Activated naive CD4-positive, alpha-beta T cell treated with anti-CD3 and anti-CD28 coated beads, Interleukin-2, amount 10 ng/mL, durations not matched to agents 7 days and 5 days (primary cell): ENCODE data around the gene AXIN1.

ENCODE experiments used
- CTCF ChIA-PET: fragments of 350-600 bp; sonication (Branson Sonifier 250); formaldehyde crosslinking; loops from one replicate; lab custom pipeline; 2021; ENCODE audit warnings: antibody characterized with exemption; lab: Charles Lee
- DNase-seq: peaks from one replicate; pipeline ENCODE4 v3.0.0-alpha.2; 2020
- H3K27ac Mint-ChIP-seq: one replicate; pipeline ENCODE4 v1.8.0; 2021; ENCODE audit warnings: mild to moderate bottlenecking, moderate library complexity, mixed read lengths
- H3K27me3 Mint-ChIP-seq: one replicate; pipeline ENCODE4 v1.8.0; 2021; ENCODE audit warnings: mild to moderate bottlenecking, mixed read lengths
- H3K36me3 Mint-ChIP-seq: one replicate; pipeline ENCODE4 v1.8.0; 2021; ENCODE audit warnings: mixed read lengths
- H3K4me1 Mint-ChIP-seq: one replicate; pipeline ENCODE4 v1.8.0; 2021; ENCODE audit warnings: mixed read lengths
- H3K4me3 Mint-ChIP-seq: one replicate; pipeline ENCODE4 v1.8.0; 2021; ENCODE audit warnings: mild to moderate bottlenecking, moderate library complexity, mixed read lengths
- H3K9me3 Mint-ChIP-seq: one replicate; pipeline ENCODE4 v1.8.0; 2021; ENCODE audit warnings: mixed read lengths

The AXIN1 gene

DNA sequence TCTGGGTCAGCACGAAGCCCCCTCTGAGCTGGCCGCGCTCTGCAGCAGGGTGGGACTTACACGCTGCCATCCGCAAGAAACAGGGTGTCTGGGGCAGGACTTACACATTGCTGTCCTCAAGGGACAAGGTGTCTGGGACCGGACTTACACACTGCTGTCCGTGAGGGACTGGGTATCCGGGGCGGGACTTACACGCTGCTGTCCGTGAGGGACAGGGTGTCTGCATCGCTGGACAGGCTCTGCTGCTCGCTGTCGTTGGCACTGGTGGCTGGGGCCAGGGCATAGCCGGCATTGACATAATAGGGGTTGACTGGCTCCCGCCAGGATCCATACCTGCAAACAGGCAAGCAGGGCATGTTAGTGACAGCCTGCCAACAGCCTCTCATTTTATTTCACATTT is 38.2 kb downstream of the AXIN1 start:
- peaks cover 13% of the 10 kb centered on the region for H3K4me1 Mint-ChIP-seq
- peaks cover 18% of the 10 kb centered on the region for H3K36me3 Mint-ChIP-seq
- no peaks in the 10 kb centered on the region for H3K27me3 Mint-ChIP-seq
- no peak overlapping the region for H3K4me3 Mint-ChIP-seq
- H3K9me3 Mint-ChIP-seq: no peaks in the 10 kb centered on the region
- CTCF ChIA-PET: no interaction called here
- no peak overlapping the region for H3K27ac Mint-ChIP-seq
- no peak for DNase-seq

DNA sequence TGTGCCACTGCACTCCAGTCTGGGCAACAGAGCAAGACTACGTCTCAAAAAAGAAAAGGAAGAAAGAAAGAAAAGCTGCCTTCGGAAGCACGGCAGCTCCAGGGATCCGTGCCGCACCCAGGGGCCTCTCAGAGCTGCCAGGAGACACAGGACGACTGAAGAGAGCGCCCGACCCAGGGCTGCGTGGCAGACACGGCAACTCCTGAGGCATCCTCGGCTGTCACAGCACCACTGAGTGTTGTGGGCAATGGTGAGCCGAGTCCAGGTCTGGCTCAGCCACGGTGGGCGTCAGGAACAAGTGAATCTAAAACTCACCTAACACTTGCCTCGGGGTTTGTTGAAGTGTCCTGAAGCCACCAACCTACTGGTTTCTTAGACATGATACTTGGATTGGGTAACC is 40.8 kb downstream of the AXIN1 start:
- DNase-seq: no peak
- no peak overlapping the region for H3K27ac Mint-ChIP-seq
- H3K4me3 Mint-ChIP-seq: no peak overlapping the region
- peaks cover 10% of the 10 kb centered on the region for H3K4me1 Mint-ChIP-seq
- peaks cover 13% of the 10 kb centered on the region for H3K36me3 Mint-ChIP-seq
- H3K27me3 Mint-ChIP-seq: no peaks in the 10 kb centered on the region
- CTCF ChIA-PET: no interaction called here
- no peaks in the 10 kb centered on the region for H3K9me3 Mint-ChIP-seq

DNA sequence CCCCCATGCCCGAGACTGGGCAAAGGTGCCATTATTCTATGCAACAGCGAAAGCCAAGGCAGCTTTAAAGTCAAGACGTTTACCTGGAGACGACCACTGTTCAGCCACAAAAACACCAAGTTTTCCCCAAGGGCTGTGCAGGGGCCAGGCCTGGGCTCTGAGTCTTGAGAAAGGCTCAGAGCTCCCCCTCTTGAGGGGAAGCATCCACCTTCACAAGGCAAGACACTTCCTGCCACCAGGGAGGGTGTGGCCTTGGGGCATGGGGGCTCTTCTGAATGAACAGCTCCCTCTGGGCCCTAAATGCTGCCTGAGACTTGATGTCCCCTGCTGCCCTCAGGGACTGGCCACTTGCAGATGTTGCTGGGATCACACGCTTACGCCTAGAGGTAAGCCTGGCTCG is 43.0 kb downstream of the AXIN1 start:
- DNase-seq: peak; percentile 65
- Mint-ChIP-seq H3K4me3 (no peak overlapping the region), H3K27me3 (no peaks in the 10 kb centered on the region), H3K9me3 (no peaks in the 10 kb centered on the region), H3K27ac (no peak overlapping the region), H3K36me3 (peaks cover 16% of the 10 kb centered on the region), H3K4me1 (peaks cover 10% of the 10 kb centered on the region)
- CTCF ChIA-PET: interaction anchor here (0.8 to 1.7 kb wide), 2 partner anchors 40 to 81 kb away, joined by 3 read pairs; no protein-coding TSS in a partner anchor

DNA sequence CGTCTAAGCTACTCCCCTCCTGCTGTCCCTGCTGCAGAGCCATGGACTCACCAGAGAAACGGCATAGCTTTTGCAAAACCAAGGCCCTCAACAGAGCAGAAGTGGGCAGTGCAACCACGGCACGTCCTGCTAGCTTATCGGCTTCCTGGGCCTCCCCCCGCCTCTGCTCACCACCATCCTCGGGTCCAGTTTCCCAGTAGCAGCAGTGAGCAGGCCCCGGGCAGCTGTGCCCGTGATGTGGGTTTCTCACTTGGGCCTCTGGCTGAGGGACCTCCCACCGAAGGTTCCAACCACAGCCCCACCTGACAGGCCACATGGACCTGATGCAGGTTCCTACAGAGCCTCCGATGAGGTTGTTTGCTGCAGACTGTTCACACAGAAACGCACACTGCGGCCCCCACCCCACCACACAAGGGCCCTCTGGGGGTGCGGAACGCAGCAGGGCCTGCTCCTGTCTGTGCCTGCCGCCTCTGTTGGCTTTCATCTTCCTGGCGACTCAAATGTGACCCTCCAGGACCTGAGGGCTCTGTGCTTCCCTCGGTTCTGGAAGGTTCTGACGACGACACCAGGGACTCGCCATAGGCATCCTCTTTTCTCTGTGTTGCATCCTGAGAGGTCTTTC is 44.7 kb downstream of the AXIN1 start:
- H3K4me3 Mint-ChIP-seq: no peak overlapping the region
- H3K27me3 Mint-ChIP-seq: no peaks in the 10 kb centered on the region
- no peaks in the 10 kb centered on the region for H3K9me3 Mint-ChIP-seq
- no peak for DNase-seq
- H3K27ac Mint-ChIP-seq: no peak overlapping the region
- CTCF ChIA-PET: no interaction called here
- H3K4me1 Mint-ChIP-seq: peaks cover 12% of the 10 kb centered on the region
- H3K36me3 Mint-ChIP-seq: peaks cover 15% of the 10 kb centered on the region

DNA sequence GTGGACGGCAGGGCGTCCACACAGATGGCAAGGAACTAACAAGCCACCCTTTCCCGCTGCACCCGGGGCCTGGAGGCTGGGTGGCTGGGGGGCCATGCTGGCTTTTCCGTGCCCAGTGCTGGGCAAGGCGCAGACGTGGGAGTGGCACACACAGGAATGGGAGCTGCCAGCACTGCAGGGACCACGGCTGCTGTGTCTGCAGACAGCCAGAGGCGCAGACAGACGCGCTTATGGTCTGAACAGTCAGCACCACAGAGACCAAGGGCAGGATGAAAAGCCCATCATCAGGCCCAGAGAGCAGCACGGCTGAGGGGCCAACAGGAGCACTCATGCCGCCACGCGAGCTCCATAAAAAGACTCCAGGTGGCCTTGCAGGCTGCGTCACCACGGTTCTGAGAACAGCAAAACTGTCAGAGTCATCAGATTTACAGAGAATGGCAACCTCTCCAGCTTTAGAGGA is 45.6 kb downstream of the AXIN1 start:
- CTCF ChIA-PET: no interaction called here
- H3K27me3 Mint-ChIP-seq: no peaks in the 10 kb centered on the region
- H3K36me3 Mint-ChIP-seq: peaks cover 15% of the 10 kb centered on the region
- no peak for DNase-seq
- no peaks in the 10 kb centered on the region for H3K9me3 Mint-ChIP-seq
- H3K4me1 Mint-ChIP-seq: peaks cover 12% of the 10 kb centered on the region
- no peak overlapping the region for H3K4me3 Mint-ChIP-seq
- no peak overlapping the region for H3K27ac Mint-ChIP-seq

DNA sequence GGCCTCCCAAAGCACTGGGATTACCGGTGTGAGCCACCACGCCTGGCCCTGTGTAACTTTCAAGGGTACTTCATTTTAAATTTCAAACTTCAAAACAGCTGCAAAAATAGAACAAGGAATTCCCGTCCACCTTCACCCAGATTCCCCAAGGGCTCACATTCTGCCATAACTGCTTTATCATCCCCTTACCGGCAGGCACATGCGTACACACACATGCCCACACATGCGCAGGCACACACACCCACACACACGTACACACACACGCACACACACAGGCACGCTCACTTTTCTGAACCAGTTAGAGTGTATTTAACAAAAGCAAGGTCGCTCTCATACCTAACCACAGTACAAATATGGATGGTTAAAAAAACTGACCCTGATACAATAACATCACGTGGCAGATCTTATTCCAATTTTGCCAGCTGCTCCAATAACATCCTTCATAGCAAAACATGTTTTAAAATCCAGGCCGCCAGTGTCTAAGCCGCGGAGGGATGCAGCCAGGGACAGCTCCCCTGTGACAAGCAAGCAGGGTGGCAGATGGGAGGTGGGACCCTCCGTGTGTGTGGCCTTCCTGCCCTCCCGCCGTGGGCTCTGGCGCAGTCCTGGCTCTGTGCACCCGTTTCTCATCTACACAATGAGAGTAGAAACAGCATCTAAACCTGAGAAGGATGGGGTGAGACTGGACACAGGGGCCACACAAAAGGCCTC is 46.5 kb downstream of the AXIN1 start:
- H3K36me3 Mint-ChIP-seq: peaks cover 15% of the 10 kb centered on the region
- no peak overlapping the region for H3K4me3 Mint-ChIP-seq
- no peaks in the 10 kb centered on the region for H3K9me3 Mint-ChIP-seq
- no peaks in the 10 kb centered on the region for H3K27me3 Mint-ChIP-seq
- peaks cover 12% of the 10 kb centered on the region for H3K4me1 Mint-ChIP-seq
- peak overlapping the region; percentile 8 for H3K27ac Mint-ChIP-seq
- CTCF ChIA-PET: interaction anchor here (0.9 kb wide), 1 partner anchor 56 kb away, joined by 3 read pairs; no protein-coding TSS in a partner anchor
- no peak for DNase-seq

DNA sequence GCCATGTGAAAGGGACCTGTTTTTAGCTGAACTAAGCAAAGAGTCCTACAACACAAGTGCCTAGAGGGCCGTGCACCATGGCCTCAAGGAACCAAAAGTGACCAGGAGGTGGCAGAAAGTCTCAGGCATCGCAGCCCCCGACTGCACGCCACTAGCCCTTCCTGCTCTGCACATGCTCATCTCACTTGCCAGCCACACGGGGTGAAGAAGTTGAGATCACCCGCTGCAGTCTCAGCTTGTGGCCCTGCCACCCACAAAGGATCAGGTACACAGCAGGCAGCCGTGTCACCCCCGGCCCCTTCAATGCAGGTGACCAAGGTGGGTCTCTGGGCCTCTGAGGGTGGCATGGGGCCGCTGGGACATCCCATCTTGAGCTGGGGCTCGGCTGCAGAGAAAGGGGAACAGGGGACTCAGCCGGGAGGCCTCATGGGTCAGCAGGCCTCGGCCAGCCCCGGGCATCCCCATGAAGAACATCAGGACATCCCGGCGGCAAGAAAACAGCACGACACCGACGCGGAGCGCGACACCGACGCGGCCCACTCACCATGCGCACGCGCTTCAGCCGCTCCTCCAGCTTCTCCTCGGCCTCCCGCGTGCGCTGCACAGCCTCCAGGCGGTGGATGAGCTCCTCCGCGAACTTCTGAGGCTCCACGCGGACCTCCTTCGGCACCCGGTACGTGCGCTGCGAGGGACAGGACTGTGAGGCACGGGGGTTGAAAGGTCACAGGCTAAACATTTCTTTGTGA is 48.6 kb downstream of the AXIN1 start:
- no peak for DNase-seq
- CTCF ChIA-PET: no interaction called here
- no peaks in the 10 kb centered on the region for H3K9me3 Mint-ChIP-seq
- H3K27ac Mint-ChIP-seq: no peak overlapping the region
- no peaks in the 10 kb centered on the region for H3K27me3 Mint-ChIP-seq
- H3K4me3 Mint-ChIP-seq: no peak overlapping the region
- peaks cover 9% of the 10 kb centered on the region for H3K36me3 Mint-ChIP-seq
- H3K4me1 Mint-ChIP-seq: peaks cover 4% of the 10 kb centered on the region

DNA sequence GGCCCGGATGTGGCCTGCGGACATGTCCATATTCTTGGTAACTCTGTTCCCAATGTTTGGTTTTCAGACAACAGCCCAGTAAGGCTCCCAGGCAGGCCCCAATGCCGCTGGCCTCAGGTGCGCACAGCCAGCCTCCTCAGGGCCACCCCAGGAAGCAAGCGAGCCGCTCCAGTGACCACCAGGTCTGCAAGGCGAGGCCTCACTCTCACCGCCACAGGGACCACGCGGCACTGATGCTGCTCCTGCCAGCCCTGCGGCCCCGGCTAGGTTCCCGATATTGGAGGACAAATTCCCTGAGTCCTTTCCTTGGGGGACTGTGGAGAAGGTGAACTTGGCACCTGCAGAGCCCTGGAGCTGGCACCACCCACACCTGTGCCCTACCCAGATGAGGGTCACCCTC is 50.6 kb downstream of the AXIN1 start:
- CTCF ChIA-PET: no interaction called here
- no peak for DNase-seq
- Mint-ChIP-seq H3K27ac (no peak overlapping the region), H3K9me3 (no peaks in the 10 kb centered on the region), H3K4me3 (no peak overlapping the region), H3K4me1 (peaks cover 2% of the 10 kb centered on the region), H3K36me3 (peaks cover 6% of the 10 kb centered on the region), H3K27me3 (no peaks in the 10 kb centered on the region)

DNA sequence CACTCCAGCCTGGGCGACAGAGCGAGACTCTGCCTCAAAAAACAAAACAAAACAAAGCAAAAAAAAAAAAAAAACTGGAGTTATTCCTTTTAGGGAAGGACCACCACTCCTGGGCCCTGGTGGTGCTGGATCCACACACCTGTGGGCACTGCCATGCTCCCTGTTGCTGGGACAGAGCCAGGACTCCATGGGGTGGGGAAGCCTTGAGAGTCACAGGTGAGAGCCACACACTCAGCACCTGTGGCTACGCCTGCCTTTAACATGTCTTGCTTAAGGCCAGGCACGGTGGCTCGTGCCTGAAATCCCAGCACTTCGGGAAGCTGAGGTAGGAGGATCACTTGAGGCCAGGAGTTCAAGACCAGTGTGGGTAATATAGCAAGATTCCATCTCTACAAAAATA is 51.3 kb downstream of the AXIN1 start:
- Mint-ChIP-seq H3K36me3 (peaks cover 6% of the 10 kb centered on the region), H3K4me1 (peaks cover 2% of the 10 kb centered on the region), H3K4me3 (no peak overlapping the region), H3K27me3 (no peaks in the 10 kb centered on the region), H3K27ac (no peak overlapping the region), H3K9me3 (no peaks in the 10 kb centered on the region)
- DNase-seq: no peak
- CTCF ChIA-PET: no interaction called here

DNA sequence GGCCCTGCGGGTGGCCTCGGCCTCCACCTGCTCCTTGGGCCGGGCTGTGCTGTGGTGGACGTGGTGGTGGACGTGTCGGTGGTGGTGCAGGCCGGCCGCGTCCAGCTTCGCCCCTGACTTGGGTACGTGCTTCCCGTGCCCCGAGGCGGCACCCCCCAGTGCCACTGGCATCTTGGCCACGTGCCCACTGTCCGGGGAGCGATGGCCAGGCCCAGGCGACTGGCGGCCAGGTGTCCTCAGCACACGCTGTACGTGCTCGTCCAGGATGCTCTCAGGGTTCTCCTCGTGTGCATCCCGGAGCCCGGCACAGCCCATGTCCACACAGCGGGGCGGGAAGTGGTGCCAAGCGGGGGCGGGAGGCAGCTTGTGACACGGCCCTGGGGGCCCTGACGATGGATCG is 54.7 kb downstream of the AXIN1 start:
- CTCF ChIA-PET: no interaction called here
- Mint-ChIP-seq H3K27ac (no peak overlapping the region), H3K36me3 (peaks cover 4% of the 10 kb centered on the region), H3K27me3 (no peaks in the 10 kb centered on the region), H3K9me3 (no peaks in the 10 kb centered on the region), H3K4me1 (no peaks in the 10 kb centered on the region), H3K4me3 (no peak overlapping the region)
- no peak for DNase-seq

DNA sequence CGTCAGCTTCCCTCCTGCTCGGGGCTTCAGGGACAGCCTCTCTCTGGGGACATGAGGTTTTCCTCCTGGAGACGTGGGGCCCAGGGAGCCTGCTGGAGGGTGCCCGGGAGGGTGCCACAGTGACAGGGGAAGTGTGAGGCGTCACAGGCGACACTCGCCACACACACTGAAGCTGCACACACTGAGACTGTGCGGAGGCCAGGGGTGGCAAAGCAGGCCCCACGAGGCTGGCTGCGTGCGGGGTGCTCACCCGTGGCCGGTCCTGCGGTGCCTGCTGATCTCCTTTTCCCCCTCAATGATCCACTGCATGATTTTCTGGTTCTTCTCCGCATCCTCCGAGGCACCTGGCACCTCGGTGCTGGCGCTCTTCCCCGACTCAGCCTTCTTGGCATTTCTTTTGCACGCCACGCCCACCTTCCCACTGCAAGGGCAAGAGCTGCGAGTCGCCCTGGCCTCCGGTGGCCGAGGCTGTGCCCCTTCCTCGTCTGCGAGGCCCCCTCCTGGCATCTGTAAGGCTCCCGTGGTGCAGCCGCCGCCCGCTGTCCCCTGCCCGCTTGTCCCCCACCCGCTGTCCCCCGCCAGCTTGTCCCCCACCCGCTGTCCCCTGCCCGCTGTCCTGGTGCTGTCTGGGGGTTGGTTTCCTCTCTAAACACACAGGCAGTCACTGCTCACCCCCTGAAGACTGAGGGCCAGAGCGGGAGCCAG is 55.6 kb downstream of the AXIN1 start:
- DNase-seq: no peak
- H3K4me3 Mint-ChIP-seq: no peak overlapping the region
- H3K9me3 Mint-ChIP-seq: no peaks in the 10 kb centered on the region
- peaks cover 7% of the 10 kb centered on the region for H3K36me3 Mint-ChIP-seq
- no peaks in the 10 kb centered on the region for H3K27me3 Mint-ChIP-seq
- CTCF ChIA-PET: no interaction called here
- H3K4me1 Mint-ChIP-seq: no peaks in the 10 kb centered on the region
- no peak overlapping the region for H3K27ac Mint-ChIP-seq

DNA sequence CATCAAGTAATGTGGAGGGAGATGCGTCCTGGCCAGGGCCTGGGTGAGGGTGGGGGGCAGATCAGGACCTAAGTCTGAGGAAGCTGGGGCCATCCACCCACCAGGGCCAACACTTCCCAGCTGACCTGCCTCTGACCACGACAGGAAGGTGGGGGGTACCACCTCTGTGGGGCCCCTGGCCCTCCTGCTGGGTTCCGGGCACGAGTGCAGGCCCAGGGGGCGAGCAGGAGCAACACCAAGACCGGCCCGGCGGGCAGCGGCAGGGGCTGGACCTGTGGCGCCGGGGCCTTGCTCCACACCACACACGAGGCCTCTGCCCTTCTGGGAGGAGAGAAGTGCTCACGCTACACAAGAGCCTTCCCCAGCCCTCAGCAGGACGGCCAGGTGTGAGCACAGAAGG is 56.2 kb downstream of the AXIN1 start:
- CTCF ChIA-PET: no interaction called here
- no peak overlapping the region for H3K4me3 Mint-ChIP-seq
- DNase-seq: no peak
- H3K27ac Mint-ChIP-seq: no peak overlapping the region
- no peaks in the 10 kb centered on the region for H3K4me1 Mint-ChIP-seq
- peaks cover 7% of the 10 kb centered on the region for H3K36me3 Mint-ChIP-seq
- H3K27me3 Mint-ChIP-seq: no peaks in the 10 kb centered on the region
- H3K9me3 Mint-ChIP-seq: no peaks in the 10 kb centered on the region

DNA sequence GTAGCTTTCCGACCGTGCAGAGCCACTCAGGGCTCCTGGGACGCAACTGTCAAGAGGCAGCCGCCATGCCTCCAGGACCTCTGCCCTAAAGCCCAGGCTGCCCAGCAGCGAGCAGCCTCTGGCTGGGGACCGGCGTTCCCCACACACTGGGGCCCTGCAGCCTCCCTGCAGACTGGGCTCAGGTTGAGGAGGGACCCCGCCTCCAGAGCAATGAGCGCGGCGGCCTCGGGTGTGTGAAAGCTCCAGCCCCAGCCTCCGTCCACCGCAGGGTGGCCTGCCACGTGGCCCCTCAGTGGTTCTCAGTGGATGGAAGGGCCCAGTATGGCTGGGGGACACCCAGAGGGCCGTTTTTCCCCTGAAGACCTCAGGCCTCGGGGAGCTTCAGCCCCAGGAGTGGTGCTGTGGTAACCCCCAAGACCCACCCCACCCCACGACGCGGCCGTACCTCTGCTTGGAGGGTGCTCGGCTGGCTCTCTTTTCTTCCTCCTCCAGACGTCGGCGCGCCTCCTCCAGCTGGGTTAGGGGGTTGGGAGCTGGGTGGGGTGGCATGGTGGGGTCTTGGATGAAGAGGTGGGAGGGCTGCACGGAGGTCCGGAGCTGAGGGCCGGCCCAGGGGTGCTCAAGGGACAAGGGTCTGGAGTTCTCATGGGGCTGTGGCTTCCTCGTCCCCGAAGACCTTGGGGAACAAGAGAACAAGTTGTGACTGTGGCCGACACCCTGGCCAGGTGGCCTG is 59.3 kb downstream of the AXIN1 start:
- no peaks in the 10 kb centered on the region for H3K4me1 Mint-ChIP-seq

DNA sequence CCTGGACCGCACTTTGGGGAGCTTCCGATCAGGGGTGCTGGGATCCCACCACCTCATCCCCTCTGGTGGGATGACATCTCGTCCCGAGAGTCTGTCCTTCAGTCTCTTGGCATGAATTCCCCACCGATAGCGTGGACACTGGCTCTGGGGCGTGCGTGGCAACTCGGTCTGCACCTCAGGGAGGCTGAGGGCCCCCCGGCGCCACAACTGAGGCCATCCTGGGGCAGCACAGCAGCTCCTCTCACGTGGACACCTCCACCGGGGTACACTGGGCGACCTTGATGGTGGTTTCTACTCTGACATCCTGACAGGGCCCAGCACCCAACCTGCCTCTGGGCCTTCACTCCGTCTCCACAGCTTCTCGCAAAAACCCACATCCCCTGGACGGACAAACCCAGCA is 61.0 kb downstream of the AXIN1 start:
- Mint-ChIP-seq H3K27ac (no peak overlapping the region), H3K36me3 (peaks cover 15% of the 10 kb centered on the region), H3K9me3 (no peaks in the 10 kb centered on the region), H3K4me1 (no peaks in the 10 kb centered on the region), H3K27me3 (no peaks in the 10 kb centered on the region), H3K4me3 (no peak overlapping the region)
- CTCF ChIA-PET: no interaction called here
- no peak for DNase-seq

More for the DNA sequence above, 59.3 kb downstream of the AXIN1 start:
- Mint-ChIP-seq H3K27me3 (no peaks in the 10 kb centered on the region), H3K9me3 (no peaks in the 10 kb centered on the region), H3K36me3 (peaks cover 9% of the 10 kb centered on the region), H3K4me3 (no peak overlapping the region), H3K27ac (no peak overlapping the region)
- CTCF ChIA-PET: no interaction called here
- no peak for DNase-seq
